Muscle of leg (tissue), 11 donors: ENCODE measurements around the gene KLHL12. TPM values are rescaled to one million over a fixed set of nuclear protein-coding genes. Genes with fewer than 3 reads are reported as not detected.

Experiments
- DNase-seq: peaks from one replicate; pipeline ENCODE4 v3.0.0; 2013
- H3K27ac ChIP-seq: one replicate; pipeline ENCODE4 v1.5.1; 2013; ENCODE audit warnings: mild to moderate bottlenecking, low read length, control low read depth
- H3K27me3 ChIP-seq: one replicate; pipeline ENCODE4 v1.6.1; 2013; ENCODE audit warnings: low read length; ENCODE audit not compliant: control insufficient read depth, insufficient read depth
- H3K36me3 ChIP-seq: one replicate; pipeline ENCODE4 v1.6.1; 2013; ENCODE audit warnings: low read length; ENCODE audit not compliant: control insufficient read depth, insufficient read depth
- H3K4me1 ChIP-seq: one replicate; pipeline ENCODE4 v1.6.1; 2013; ENCODE audit warnings: low read length; ENCODE audit not compliant: control insufficient read depth, insufficient read depth
- H3K4me3 ChIP-seq: one replicate; pipeline ENCODE4 v1.5.1; 2013; ENCODE audit warnings: low read length, control low read depth
- H3K9me3 ChIP-seq: replicated peaks from 2 replicates; pipeline ENCODE4 v1.6.1; 2013; ENCODE audit warnings: low read depth, low read length; ENCODE audit not compliant: control insufficient read depth
- WGBS: methylation state at CpG from one replicate; pipeline ENCODE4 v1.1.5; 2013; ENCODE audit warnings: missing lambda C conversion rate; ENCODE audit not compliant: insufficient coverage; 5-methylcytosine and 5-hydroxymethylcytosine counted together
- polyA plus RNA-seq, 8 donors: library from polyadenylated mRNA; unstranded; fragments of 120-200 nt; gene quantifications; one replicate each; pipeline versions ENCODE4 v1.2.1 to v1.2.3, GENCODE V29; 2013; ENCODE audit warnings: inconsistent platforms in 1 of 8, low replicate concordance in 1 of 8; ENCODE audit not compliant: insufficient read length in 8 of 8, insufficient read depth in 1 of 8
- total RNA-seq: library from RNA; stranded (reverse); fragments of 120-200 nt; gene quantifications from one replicate; pipeline ENCODE4 v1.2.4, GENCODE V29; 2013

The KLHL12 gene
- total and polyA plus RNA-seq, 9 donors: 17.0 to 20.5 (median 19.6) TPM

- H3K36me3 ChIP-seq: no peaks in the 10 kb centered on the region
- no peak overlapping the region for H3K4me3 ChIP-seq
- no peak overlapping the region for H3K27ac ChIP-seq
- peaks cover 4% of the 10 kb centered on the region for H3K4me1 ChIP-seq
- WGBS: no CpG with 5 or more reads among the region's 2 CpGs
- H3K9me3 ChIP-seq: no peaks in the 10 kb centered on the region
- no peak for DNase-seq
- H3K27me3 ChIP-seq: peaks cover 2% of the 10 kb centered on the region
These were observed 78.9 kb downstream of the KLHL12 start for GRCh38 chr1:202848191-202848542.

GRCh38 chr1:202844935-202845334 is 82.1 kb downstream of the KLHL12 start:
- H3K9me3 ChIP-seq: no peaks in the 10 kb centered on the region
- WGBS: 66% methylated on average over 3 of the region's 6 CpGs
- DNase-seq: no peak
- no peak overlapping the region for H3K27ac ChIP-seq
- no peaks in the 10 kb centered on the region for H3K36me3 ChIP-seq
- H3K27me3 ChIP-seq: peaks cover 2% of the 10 kb centered on the region
- peaks cover 4% of the 10 kb centered on the region for H3K4me1 ChIP-seq
- H3K4me3 ChIP-seq: no peak overlapping the region

GRCh38 chr1:202844259-202844658 is 82.8 kb downstream of the KLHL12 start:
- no CpG with 5 or more reads among the region's 5 CpGs for WGBS
- H3K9me3 ChIP-seq: no peaks in the 10 kb centered on the region
- peaks cover 2% of the 10 kb centered on the region for H3K27me3 ChIP-seq
- H3K4me1 ChIP-seq: peaks cover 4% of the 10 kb centered on the region
- no peak overlapping the region for H3K4me3 ChIP-seq
- no peak for DNase-seq
- H3K36me3 ChIP-seq: no peaks in the 10 kb centered on the region
- H3K27ac ChIP-seq: no peak overlapping the region

DNA sequence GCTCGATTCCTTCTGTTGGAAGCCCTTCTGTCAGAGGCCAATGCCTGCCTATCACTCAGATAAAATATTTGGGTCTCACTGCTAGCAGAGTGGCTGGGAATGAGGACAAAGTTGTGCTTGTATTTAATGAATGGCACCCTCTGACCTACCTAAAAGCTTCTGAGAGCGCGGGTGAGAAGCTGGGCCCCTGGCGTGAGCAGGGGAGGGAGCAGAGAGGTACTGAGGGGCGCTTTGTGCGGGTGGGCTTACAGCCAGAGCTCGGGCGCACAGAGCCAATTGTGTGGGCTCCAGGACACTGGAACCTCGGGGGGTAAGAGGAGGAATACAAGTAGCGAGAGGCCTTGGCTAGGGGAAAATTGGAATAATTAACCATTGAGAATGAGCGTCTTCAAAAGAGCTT is 84.0 kb downstream of the KLHL12 start:
- H3K27ac ChIP-seq: no peak overlapping the region
- H3K36me3 ChIP-seq: no peaks in the 10 kb centered on the region
- peaks cover 4% of the 10 kb centered on the region for H3K4me1 ChIP-seq
- no peak for DNase-seq
- peaks cover 2% of the 10 kb centered on the region for H3K27me3 ChIP-seq
- no peak overlapping the region for H3K4me3 ChIP-seq
- H3K9me3 ChIP-seq: no peaks in the 10 kb centered on the region
- WGBS: 62% methylated on average over 9 of the region's 11 CpGs

Other genes with a start within 250 kb of the KLHL12 start
- 0.04 TPM for gene SYT2, start 216.8 kb downstream of the KLHL12 start, total RNA-seq
- under 1 TPM; 0.25 to 0.63 (median 0.35) TPM for gene SYT2, start 216.8 kb downstream of the KLHL12 start, polyA plus RNA-seq
- 51.9 TPM for gene KDM5B, start 118.8 kb downstream of the KLHL12 start, total RNA-seq
- gene KDM5B, start 118.8 kb downstream of the KLHL12 start, polyA plus RNA-seq: 10 to 100 TPM; 34.9 to 55.7 (median 42.9) TPM
- gene PCAT6, start 116.3 kb downstream of the KLHL12 start, total RNA-seq: 0.22 TPM
- 1 to 10 TPM; 1.9 to 2.8 (median 2.3) TPM for gene PCAT6, start 116.3 kb downstream of the KLHL12 start, polyA plus RNA-seq
- 4.3 TPM for gene RABIF, start 38.1 kb downstream of the KLHL12 start, total RNA-seq
- gene RABIF, start 38.1 kb downstream of the KLHL12 start, polyA plus RNA-seq: 1 to 10 TPM; 5.0 to 7.3 (median 6.2) TPM
- 53.1 TPM for gene ADIPOR1, start 31.1 kb upstream of the KLHL12 start, total RNA-seq
- gene ADIPOR1, start 31.1 kb upstream of the KLHL12 start, polyA plus RNA-seq: 10 to 100 TPM; 60.0 to 78.2 (median 69.7) TPM
- 81.3 TPM for gene CYB5R1, start 40.0 kb upstream of the KLHL12 start, total RNA-seq
- gene CYB5R1, start 40.0 kb upstream of the KLHL12 start, polyA plus RNA-seq: 100 to 1,000 TPM in 2 of 8 donors, 10 to 100 TPM in 6; 63.6 to 108 (median 90.5) TPM
- gene TMEM183A, start 80.1 kb upstream of the KLHL12 start, total RNA-seq: 42.9 TPM
- 10 to 100 TPM; 34.5 to 47.3 (median 40.2) TPM for gene TMEM183A, start 80.1 kb upstream of the KLHL12 start, polyA plus RNA-seq
- gene PPFIA4, start 99.3 kb upstream of the KLHL12 start, total RNA-seq: 22.4 TPM
- 10 to 100 TPM; 31.0 to 53.1 (median 36.9) TPM for gene PPFIA4, start 99.3 kb upstream of the KLHL12 start, polyA plus RNA-seq
- 480 TPM for gene MYOG, start 158.8 kb upstream of the KLHL12 start, total RNA-seq
- gene MYOG, start 158.8 kb upstream of the KLHL12 start, polyA plus RNA-seq: 100 to 1,000 TPM; 371 to 519 (median 438) TPM
- gene ADORA1, start 200.5 kb upstream of the KLHL12 start, total RNA-seq: 2.0 TPM
- gene ADORA1, start 200.5 kb upstream of the KLHL12 start, polyA plus RNA-seq: 1 to 10 TPM; 2.2 to 5.6 (median 4.7) TPM
- gene MYBPH, start 248.6 kb upstream of the KLHL12 start, total RNA-seq: 109 TPM
- 100 to 1,000 TPM; 207 to 554 (median 329) TPM for gene MYBPH, start 248.6 kb upstream of the KLHL12 start, polyA plus RNA-seq